Keratinocyte (primary cell): ENCODE measurements around the gene ARFIP1. TPM values are rescaled to one million over a fixed set of nuclear protein-coding genes. Genes with fewer than 3 reads are reported as not detected.

ENCODE experiments used
- DNase-seq: peaks from one replicate; pipeline ENCODE4 v3.0.0-alpha.2; 2011; ENCODE audit warnings: low read depth, missing footprints, low spot score
- FAIRE-seq: peaks from 2 replicates; lab custom pipeline; 2011; peaks lifted over from hg19 to GRCh38; lab: Jason Lieb, UNC
- H2AFZ ChIP-seq: 2 replicates; pipeline ENCODE4 v1.6.0; 2012; ENCODE audit warnings: low read length, control low read depth, inconsistent platforms; ENCODE audit not compliant: control insufficient read depth
- H3K27ac ChIP-seq: 2 replicates; pipeline ENCODE4 v1.5.1; 2011; ENCODE audit warnings: low read length; ENCODE audit not compliant: control insufficient read depth, insufficient read depth
- H3K27me3 ChIP-seq: 3 replicates; pipeline ENCODE4 v1.6.0; 2011; ENCODE audit warnings: low read length; ENCODE audit not compliant: control insufficient read depth, insufficient read depth; ENCODE audit errors: extremely low read depth
- H3K36me3 ChIP-seq, 2 experiments: 2 replicates in 1 of 2; 3 replicates in 1 of 2; pipeline ENCODE4 v1.5.1; 2011; ENCODE audit warnings: low read length in 2 of 2, mild to moderate bottlenecking in 1 of 2; ENCODE audit not compliant: control insufficient read depth in 2 of 2, insufficient read depth in 2 of 2; ENCODE audit errors: extremely low read depth in 1 of 2
- H3K4me1 ChIP-seq: 3 replicates; pipeline ENCODE4 v1.5.1; 2011; ENCODE audit warnings: low read length; ENCODE audit not compliant: control insufficient read depth, insufficient read depth; ENCODE audit errors: extremely low read depth
- H3K4me2 ChIP-seq: 3 replicates; pipeline ENCODE4 v1.6.0; 2011; ENCODE audit warnings: low read depth, low read length; ENCODE audit not compliant: control insufficient read depth, insufficient read depth; ENCODE audit errors: extremely low read depth
- H3K4me3 ChIP-seq, 3 experiments: fragments of 200-600 bp in 1 of 3; sonication (generic) in 1 of 3; 2 replicates in 2 of 3; 3 replicates in 1 of 3; pipeline ENCODE4 v1.5.1; 2011 to 2016; ENCODE audit warnings: low read length in 3 of 3, mild to moderate bottlenecking in 3 of 3, control low read depth in 2 of 3, inconsistent platforms in 1 of 3, low read depth in 1 of 3, mixed read lengths in 1 of 3, mixed run types in 1 of 3, moderate library complexity in 1 of 3; ENCODE audit not compliant: control insufficient read depth in 2 of 3, insufficient read depth in 2 of 3; ENCODE audit errors: extremely low read depth in 1 of 3
- H3K79me2 ChIP-seq: 2 replicates; pipeline ENCODE4 v1.6.0; 2012; ENCODE audit warnings: low read length; ENCODE audit not compliant: control insufficient read depth, insufficient read depth
- H3K9ac ChIP-seq: 3 replicates; pipeline ENCODE4 v1.6.0; 2011; ENCODE audit warnings: low read length; ENCODE audit not compliant: control insufficient read depth, insufficient read depth; ENCODE audit errors: extremely low read depth
- H3K9me1 ChIP-seq: 3 replicates; pipeline ENCODE4 v1.6.0; 2011; ENCODE audit warnings: low read length; ENCODE audit not compliant: control insufficient read depth, insufficient read depth; ENCODE audit errors: extremely low read depth
- H3K9me3 ChIP-seq: 2 replicates; pipeline ENCODE4 v1.5.1; 2012; ENCODE audit warnings: low read depth, low read length; ENCODE audit not compliant: control insufficient read depth
- H4K20me1 ChIP-seq: 3 replicates; pipeline ENCODE4 v1.6.0; 2011; ENCODE audit warnings: low read length; ENCODE audit not compliant: control insufficient read depth, insufficient read depth; ENCODE audit errors: extremely low read depth
- EZH2 ChIP-seq: IDR thresholded peaks from one replicate; pipeline ENCODE4 v1.6.1; 2012; ENCODE audit warnings: inconsistent platforms, mild to moderate bottlenecking, low read length, moderate library complexity
- dilution Hi-C: fragments of 300-500 bp; cut with MboI; formaldehyde crosslinking; loops from one replicate; pipeline ENCODE4 v1.7.0; 2020; ENCODE audit warnings: low sequenced_read_pairs; ENCODE audit not compliant: extremely low pct_ligation_motif_present
- polyA plus RNA-seq, 5 experiments: library from polyadenylated mRNA; depleted of rRNA in 3 of 5; stranded (reverse) in 3 of 5; stranded (forward) in 1 of 5; unstranded in 1 of 5; fragments of >200 nt; gene quantifications; 1 replicate in 1 of 5; 2 replicates in 3 of 5; 3 replicates in 1 of 5; pipeline versions ENCODE4 v1.2.1 to v1.2.3, GENCODE V29; 2011 to 2012; ENCODE audit warnings: missing spikeins in 2 of 5, low read depth in 1 of 5, low replicate concordance in 1 of 5
- TF ChIP-seq, protein P1 (sequence below), 3 experiments: IDR thresholded peaks in 1 of 3; conservative IDR thresholded peaks in 1 of 3; optimal IDR thresholded peaks in 1 of 3; 2 replicates in 2 of 3; 3 replicates in 1 of 3; pipeline versions ENCODE3 to v1.5.1; 2011; ENCODE audit warnings: low read length in 3 of 3, mild to moderate bottlenecking in 3 of 3, moderate library complexity in 2 of 3, control low read depth in 1 of 3, inconsistent platforms in 1 of 3; ENCODE audit not compliant: insufficient read depth in 2 of 3; ENCODE audit errors: extremely low read depth in 1 of 3

ARFIP1 gene
- polyA plus RNA-seq, 1 donor (not counting 4 experiments of a cell fraction or from before 2014, with no cell fraction given) = 44.4 TPM

DNA sequence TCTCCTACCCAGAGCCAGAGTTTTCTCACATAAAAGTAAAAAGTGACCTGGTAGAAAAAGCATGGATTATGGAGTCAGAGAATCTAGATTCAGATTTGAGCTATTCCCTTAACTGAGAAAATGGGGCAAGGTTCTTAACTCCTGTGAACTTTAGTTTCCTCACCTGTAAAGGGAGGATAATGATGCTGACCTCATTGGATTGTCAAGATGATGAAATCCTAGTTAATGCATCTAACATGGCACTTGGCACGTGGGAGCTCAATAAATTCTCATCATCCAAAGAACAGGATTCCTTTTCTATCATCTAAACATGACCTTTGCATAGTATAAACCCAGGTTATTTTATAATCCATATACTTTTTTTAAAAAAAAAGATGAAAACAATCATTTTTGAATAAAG, 175.0 kb downstream of the ARFIP1 start:
- TF ChIP-seq EZH2 = no peak
- TF ChIP-seq, protein P1, sequence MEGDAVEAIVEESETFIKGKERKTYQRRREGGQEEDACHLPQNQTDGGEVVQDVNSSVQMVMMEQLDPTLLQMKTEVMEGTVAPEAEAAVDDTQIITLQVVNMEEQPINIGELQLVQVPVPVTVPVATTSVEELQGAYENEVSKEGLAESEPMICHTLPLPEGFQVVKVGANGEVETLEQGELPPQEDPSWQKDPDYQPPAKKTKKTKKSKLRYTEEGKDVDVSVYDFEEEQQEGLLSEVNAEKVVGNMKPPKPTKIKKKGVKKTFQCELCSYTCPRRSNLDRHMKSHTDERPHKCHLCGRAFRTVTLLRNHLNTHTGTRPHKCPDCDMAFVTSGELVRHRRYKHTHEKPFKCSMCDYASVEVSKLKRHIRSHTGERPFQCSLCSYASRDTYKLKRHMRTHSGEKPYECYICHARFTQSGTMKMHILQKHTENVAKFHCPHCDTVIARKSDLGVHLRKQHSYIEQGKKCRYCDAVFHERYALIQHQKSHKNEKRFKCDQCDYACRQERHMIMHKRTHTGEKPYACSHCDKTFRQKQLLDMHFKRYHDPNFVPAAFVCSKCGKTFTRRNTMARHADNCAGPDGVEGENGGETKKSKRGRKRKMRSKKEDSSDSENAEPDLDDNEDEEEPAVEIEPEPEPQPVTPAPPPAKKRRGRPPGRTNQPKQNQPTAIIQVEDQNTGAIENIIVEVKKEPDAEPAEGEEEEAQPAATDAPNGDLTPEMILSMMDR (optimal IDR thresholded peaks at IDR 0.05 in 1 of 3, IDR thresholded peaks at IDR 0.05 in 1 of 3, conservative IDR thresholded peaks at IDR 0.05 in 1 of 3; ENCODE audit: extremely low read depth in 1 of 3, insufficient read depth in 2 of 3, low read length in 3 of 3) = no peak
- Histone ChIP-seq H2AFZ (no peak overlapping the region), H3K9me1 (no peaks in the 10 kb centered on the region), H3K4me2 (no peak overlapping the region), H3K9me3 (no peaks in the 10 kb centered on the region), H3K79me2 (no peaks in the 10 kb centered on the region), H3K4me1 (no peaks in the 10 kb centered on the region), H3K4me3 (no peak overlapping the region), H4K20me1 (no peaks in the 10 kb centered on the region), H3K9ac (no peak overlapping the region), H3K36me3 (peaks cover 0 to 6% of the 10 kb centered on the region in 2 experiments), H3K27ac (no peak overlapping the region), H3K27me3 (no peaks in the 10 kb centered on the region)
- DNase-seq = no peak
- dilution Hi-C loops = no loop called here
- FAIRE-seq = no peak

DNA sequence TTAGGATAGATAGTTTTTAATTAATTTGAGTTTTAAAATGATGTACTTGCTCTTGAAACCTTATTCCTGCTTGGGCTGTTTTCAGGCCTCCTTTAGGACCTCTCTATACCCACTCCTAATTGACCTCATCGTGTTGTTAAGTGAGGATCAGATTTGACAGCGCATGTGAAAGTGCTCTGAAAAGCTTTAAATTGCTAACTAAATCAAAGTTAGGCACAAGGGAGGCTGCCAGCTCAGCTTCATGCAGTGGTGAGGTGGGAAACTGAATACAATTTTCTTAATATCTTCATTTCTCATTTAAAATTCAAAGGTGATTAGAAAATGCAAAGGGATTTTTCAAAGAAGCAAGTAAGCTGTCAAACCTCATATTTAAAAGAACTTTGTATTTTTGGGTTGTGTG, 176.4 kb downstream of the ARFIP1 start:
- no peak for TF ChIP-seq EZH2
- TF ChIP-seq, protein P1 (optimal IDR thresholded peaks at IDR 0.05 in 1 of 3, IDR thresholded peaks at IDR 0.05 in 1 of 3, conservative IDR thresholded peaks at IDR 0.05 in 1 of 3; ENCODE audit: extremely low read depth in 1 of 3, insufficient read depth in 2 of 3, low read length in 3 of 3) = no peak

More for the DNA sequence above, 176.4 kb downstream of the ARFIP1 start:
- Histone ChIP-seq H4K20me1 (no peaks in the 10 kb centered on the region), H3K9me1 (no peaks in the 10 kb centered on the region), H3K4me1 (no peaks in the 10 kb centered on the region), H3K27me3 (no peaks in the 10 kb centered on the region), H3K4me2 (no peak overlapping the region), H3K9ac (no peak overlapping the region), H2AFZ (no peak overlapping the region), H3K27ac (no peak overlapping the region), H3K9me3 (no peaks in the 10 kb centered on the region), H3K4me3 (no peak overlapping the region), H3K79me2 (no peaks in the 10 kb centered on the region), H3K36me3 (peaks cover 0 to 6% of the 10 kb centered on the region in 2 experiments)
- FAIRE-seq = no peak
- dilution Hi-C loops = no loop called here
- DNase-seq = no peak
